A673 (cell line): Measurements from ENCODE around the gene EML6. TPM values are rescaled to one million over a fixed set of nuclear protein-coding genes. Genes with fewer than 3 reads are reported as not detected.
A peak's percentile ranks its signal among the peaks of the same experiment; 100 is the strongest.

Experiments
- BruUV-seq: library from RNA; stranded (reverse); fragments of 400-500 nt; replicated peaks from 2 replicates; lab custom pipeline; 2021; lab: Mats Ljungman, UMichigan
- CTCF ChIA-PET: fragments of 300-600 bp; sonication (Branson Sonifier 250); formaldehyde crosslinking; loops from one replicate; lab custom pipeline; 2022; ENCODE audit warnings: antibody characterized with exemption; lab: Charles Lee
- POLR2A ChIA-PET: fragments of 300-600 bp; sonication (Branson Sonifier 250); formaldehyde crosslinking; loops from one replicate; lab custom pipeline; 2022; ENCODE audit warnings: antibody characterized with exemption; ENCODE audit not compliant: low non-redundant PET; lab: Charles Lee
- DNase-seq: peaks from one replicate; pipeline ENCODE4 v3.0.0-alpha.2; 2015; ENCODE audit warnings: low spot score
- H3K27ac ChIP-seq: fragments of 200-600 bp; sonication (generic); 2 replicates; pipeline ENCODE4 v1.5.1; 2016; ENCODE audit warnings: mixed run types, low read depth, mild to moderate bottlenecking, mixed read lengths, antibody characterized with exemption, low read length; ENCODE audit not compliant: poor library complexity, severe bottlenecking
- H3K27me3 ChIP-seq: fragments of 200-600 bp; sonication (generic); replicated peaks from 2 replicates; pipeline ENCODE4 v1.6.1; 2017; ENCODE audit warnings: mixed run types, low read depth, mild to moderate bottlenecking, mixed read lengths, antibody characterized with exemption, low read length; ENCODE audit not compliant: insufficient read depth, poor library complexity
- H3K36me3 ChIP-seq: fragments of 200-600 bp; sonication (generic); 2 replicates; pipeline ENCODE4 v1.6.1; 2016; ENCODE audit warnings: mixed run types, mild to moderate bottlenecking, mixed read lengths, antibody characterized with exemption, low read length; ENCODE audit not compliant: insufficient read depth, poor library complexity, severe bottlenecking
- H3K4me1 ChIP-seq: fragments of 200-600 bp; sonication (generic); 2 replicates; pipeline ENCODE4 v1.6.1; 2017; ENCODE audit warnings: mixed run types, mild to moderate bottlenecking, mixed read lengths, antibody characterized with exemption, low read length; ENCODE audit not compliant: insufficient read depth, poor library complexity, severe bottlenecking
- H3K4me3 ChIP-seq: fragments of 200-600 bp; sonication (generic); 2 replicates; pipeline ENCODE4 v1.5.1; 2016; ENCODE audit warnings: low read depth, mixed run types, mild to moderate bottlenecking, mixed read lengths, low read length; ENCODE audit not compliant: poor library complexity, severe bottlenecking
- H3K9me3 ChIP-seq: fragments of 200-600 bp; sonication (generic); 2 replicates; pipeline ENCODE4 v1.6.1; 2016; ENCODE audit warnings: mixed run types, low read depth, mild to moderate bottlenecking, mixed read lengths, antibody characterized with exemption, low read length; ENCODE audit not compliant: poor library complexity, severe bottlenecking
- EZH2 ChIP-seq: fragments of 200-600 bp; sonication (generic); IDR thresholded peaks from 2 replicates; pipeline ENCODE4 v1.6.1; 2017; ENCODE audit warnings: borderline replicate concordance, low read depth, mild to moderate bottlenecking, mixed read lengths, antibody characterized with exemption, low read length; ENCODE audit not compliant: poor library complexity, severe bottlenecking
- intact Hi-C: fragments of 100-400 bp; cut with micrococcal nuclease; formaldehyde crosslinking; loops from one replicate; pipeline ENCODE4 v1.10.0; 2022; ENCODE audit not compliant: unreplicated experiment
- total RNA-seq: library from RNA; stranded (reverse); gene quantifications from 2 replicates; pipeline ENCODE4 v1.2.3, GENCODE V29; 2021
- TF ChIP-seq, protein P1 (sequence below): fragments of 300-800, 200-600 bp; sonication (generic); conservative IDR thresholded peaks from 2 replicates; pipeline ENCODE4 v1.5.1; 2017; ENCODE audit warnings: low read depth, mild to moderate bottlenecking, antibody characterized with exemption, low read length, moderate library complexity, mixed read lengths

The EML6 gene
- total RNA-seq, 1 experiment from 2014 or later = 1.9 TPM

- no peak overlapping the region for H3K4me3 ChIP-seq
- POLR2A ChIA-PET = interaction anchor here (0.6 kb wide), 1 partner anchor 457 kb away, joined by 6 read pairs; no protein-coding TSS in a partner anchor
- TF ChIP-seq, protein P1, sequence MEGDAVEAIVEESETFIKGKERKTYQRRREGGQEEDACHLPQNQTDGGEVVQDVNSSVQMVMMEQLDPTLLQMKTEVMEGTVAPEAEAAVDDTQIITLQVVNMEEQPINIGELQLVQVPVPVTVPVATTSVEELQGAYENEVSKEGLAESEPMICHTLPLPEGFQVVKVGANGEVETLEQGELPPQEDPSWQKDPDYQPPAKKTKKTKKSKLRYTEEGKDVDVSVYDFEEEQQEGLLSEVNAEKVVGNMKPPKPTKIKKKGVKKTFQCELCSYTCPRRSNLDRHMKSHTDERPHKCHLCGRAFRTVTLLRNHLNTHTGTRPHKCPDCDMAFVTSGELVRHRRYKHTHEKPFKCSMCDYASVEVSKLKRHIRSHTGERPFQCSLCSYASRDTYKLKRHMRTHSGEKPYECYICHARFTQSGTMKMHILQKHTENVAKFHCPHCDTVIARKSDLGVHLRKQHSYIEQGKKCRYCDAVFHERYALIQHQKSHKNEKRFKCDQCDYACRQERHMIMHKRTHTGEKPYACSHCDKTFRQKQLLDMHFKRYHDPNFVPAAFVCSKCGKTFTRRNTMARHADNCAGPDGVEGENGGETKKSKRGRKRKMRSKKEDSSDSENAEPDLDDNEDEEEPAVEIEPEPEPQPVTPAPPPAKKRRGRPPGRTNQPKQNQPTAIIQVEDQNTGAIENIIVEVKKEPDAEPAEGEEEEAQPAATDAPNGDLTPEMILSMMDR = no peak
- no peak for TF ChIP-seq EZH2
- no peak for DNase-seq
- BruUV-seq = no TSS peak
- peak overlapping the region; percentile 24 for H3K27ac ChIP-seq
- intact Hi-C loops = loop anchor here (10.0 kb wide), 1 partner anchor 288 kb away; the partner anchor contains the start of gene EML6
- CTCF ChIA-PET = interaction anchor here (1.8 kb wide), 1 partner anchor 113 kb away, joined by 11 read pairs; no protein-coding TSS in a partner anchor
- H3K9me3 ChIP-seq = no peaks in the 10 kb centered on the region
- H3K27me3 ChIP-seq = no peaks in the 10 kb centered on the region
- H3K4me1 ChIP-seq = peaks cover 68% of the 10 kb centered on the region
- H3K36me3 ChIP-seq = no peaks in the 10 kb centered on the region
These were observed 289.4 kb downstream of the EML6 start for GRCh38 chr2:55012672-55013484.

- H3K27ac ChIP-seq = peak overlapping the region; percentile 17
- H3K4me3 ChIP-seq = no peak overlapping the region
- H3K27me3 ChIP-seq = no peaks in the 10 kb centered on the region
- BruUV-seq = no TSS peak
- ChIA-PET POLR2A (no interaction called here), CTCF (interaction anchor here (1.8 kb wide), 1 partner anchor 114 kb away, joined by 11 read pairs; no protein-coding TSS in a partner anchor)
- H3K4me1 ChIP-seq = peaks cover 58% of the 10 kb centered on the region
- H3K36me3 ChIP-seq = no peaks in the 10 kb centered on the region
- intact Hi-C loops = loop anchor here (2.0 to 10.0 kb wide), 3 partner anchors 37 to 289 kb away; partner anchors contain the start of genes EML6 and RTN4
- peak; percentile 36 for DNase-seq
- TF ChIP-seq, protein P1 = peak; percentile 53
- no peak for TF ChIP-seq EZH2
- H3K9me3 ChIP-seq = no peaks in the 10 kb centered on the region
These were observed 290.5 kb downstream of the EML6 start for GRCh38 chr2:55013936-55014335.

GRCh38 chr2:55014962-55015939 lies 291.8 kb downstream of the EML6 start:
- Histone ChIP-seq H3K27me3 (no peaks in the 10 kb centered on the region), H3K9me3 (no peaks in the 10 kb centered on the region), H3K4me1 (peaks cover 47% of the 10 kb centered on the region), H3K36me3 (no peaks in the 10 kb centered on the region), H3K27ac (no peak overlapping the region), H3K4me3 (no peak overlapping the region)
- ChIA-PET CTCF (interaction anchor here (0.6 to 1.2 kb wide), 2 partner anchors 157 to 159 kb away, joined by 5 to 6 read pairs; no protein-coding TSS in a partner anchor), POLR2A (no interaction called here)
- TF ChIP-seq EZH2 = no peak
- TF ChIP-seq, protein P1 = peak; percentile 82
- peak; percentile 83 for DNase-seq
- BruUV-seq = no TSS peak
- intact Hi-C loops = loop anchor here (2.0 to 10.0 kb wide), 3 partner anchors 36 to 290 kb away; partner anchors contain the start of genes EML6 and RTN4
